Activated T-helper 1 cell treated with anti-CD3 and anti-CD28 coated beads, Interleukin-2, amount 50 U/mL, for 16 hours (primary cell): ENCODE measurements around the gene KCNJ8.
"Not testable (repeated sequence)": the region's sequence is repeated elsewhere in the genome, so short reads cannot be mapped to it uniquely, and the experiment has no call there.

Experiments used
- DNase-seq, 2 donors: peaks; one replicate each; pipeline ENCODE4 v3.0.0-alpha.2; 2020; ENCODE audit warnings: low read depth in 1 of 2, low spot score in 1 of 2

Gene KCNJ8

GRCh38 chr12:21788089-21788983 is 13.8 kb upstream of the KCNJ8 start:
- no peak for DNase-seq

GRCh38 chr12:21786041-21786531 is 11.6 kb upstream of the KCNJ8 start:
- no peak for DNase-seq

GRCh38 chr12:21782723-21783122 is 8.2 kb upstream of the KCNJ8 start:
- not testable (repeated sequence) for DNase-seq

GRCh38 chr12:21780786-21781185 is 6.3 kb upstream of the KCNJ8 start:
- DNase-seq: no peak

GRCh38 chr12:21776175-21776574 is 1.7 kb upstream of the KCNJ8 start:
- no peak for DNase-seq

GRCh38 chr12:21775133-21775820 is 771 bp upstream of the KCNJ8 start:
- no peak for DNase-seq

- no peak for DNase-seq
Observed at GRCh38 chr12:21773806-21774205, 700 bp downstream of the KCNJ8 start.

GRCh38 chr12:21773263-21773741 is 1.2 kb downstream of the KCNJ8 start:
- DNase-seq: no peak

- no peak for DNase-seq
Observed at GRCh38 chr12:21771311-21771710, 3.2 kb downstream of the KCNJ8 start.

GRCh38 chr12:21769307-21769706 is 5.2 kb downstream of the KCNJ8 start:
- DNase-seq: no peak

- no peak for DNase-seq
Observed at GRCh38 chr12:21766403-21766802, 8.1 kb downstream of the KCNJ8 start.

- no peak for DNase-seq
Observed at GRCh38 chr12:21764950-21765349, 9.6 kb downstream of the KCNJ8 start.

GRCh38 chr12:21764065-21764464 is 10.4 kb downstream of the KCNJ8 start:
- DNase-seq: no peak

GRCh38 chr12:21763531-21763930 is 11.0 kb downstream of the KCNJ8 start:
- DNase-seq: no peak

GRCh38 chr12:21759737-21760136 is 14.8 kb downstream of the KCNJ8 start:
- no peak for DNase-seq

GRCh38 chr12:21757735-21758134 is 16.8 kb downstream of the KCNJ8 start:
- DNase-seq: no peak

GRCh38 chr12:21756699-21757098 is 17.8 kb downstream of the KCNJ8 start:
- DNase-seq: no peak

GRCh38 chr12:21751517-21751916 is 23.0 kb downstream of the KCNJ8 start:
- no peak for DNase-seq

- no peak for DNase-seq
Observed at GRCh38 chr12:21745258-21745657, 29.2 kb downstream of the KCNJ8 start.

GRCh38 chr12:21731144-21731543 is 43.4 kb downstream of the KCNJ8 start:
- no peak for DNase-seq

GRCh38 chr12:21725731-21726130 is 48.8 kb downstream of the KCNJ8 start:
- DNase-seq: no peak
